DND-41 (cell line): ENCODE data around the gene DMKN.
"Not testable (repeated sequence)": the region's sequence is repeated elsewhere in the genome, so short reads cannot be mapped to it uniquely, and the experiment has no call there.

Experiments
- ATAC-seq: fragments of 200-7000 bp; cut with Tn5 transposase; 3 replicates; pipeline ENCODE4 v1.9.1; 2021; ENCODE audit warnings: low read depth; ENCODE audit not compliant: insufficient read depth
- DNase-seq: peaks from one replicate; pipeline ENCODE4 v3.0.0-alpha.2; 2020
- H2AFZ ChIP-seq: 2 replicates; pipeline ENCODE4 v1.6.0; 2012; ENCODE audit warnings: low read depth, low read length
- H3K27ac ChIP-seq: 2 replicates; pipeline ENCODE4 v1.5.1; 2012; ENCODE audit warnings: low read length, inconsistent platforms
- H3K27me3 ChIP-seq: fragments of 200-600 bp; sonication (generic); 2 replicates; pipeline ENCODE4 v1.6.0; 2012; ENCODE audit warnings: low read length, mild to moderate bottlenecking, inconsistent platforms; ENCODE audit not compliant: insufficient read depth, poor library complexity
- H3K36me3 ChIP-seq: 2 replicates; pipeline ENCODE4 v1.5.1; 2012; ENCODE audit warnings: low read length, inconsistent platforms; ENCODE audit not compliant: insufficient read depth
- H3K4me1 ChIP-seq: 2 replicates; pipeline ENCODE4 v1.5.1; 2012; ENCODE audit warnings: mild to moderate bottlenecking, low read length; ENCODE audit not compliant: insufficient read depth
- H3K4me2 ChIP-seq: 2 replicates; pipeline ENCODE4 v1.6.0; 2012; ENCODE audit warnings: mild to moderate bottlenecking, moderate library complexity, low read length, inconsistent platforms; ENCODE audit not compliant: insufficient read depth
- H3K4me3 ChIP-seq, 2 experiments: fragments of 200-600 bp in 1 of 2; shearing (Covaris generic) in 1 of 2; 2 replicates each; pipeline ENCODE4 v1.5.1; 2012 to 2016; ENCODE audit warnings: inconsistent platforms in 2 of 2, low read length in 2 of 2, mild to moderate bottlenecking in 2 of 2, low read depth in 1 of 2, moderate library complexity in 1 of 2
- H3K79me2 ChIP-seq: 2 replicates; pipeline ENCODE4 v1.6.0; 2012; ENCODE audit warnings: low read length, inconsistent platforms; ENCODE audit not compliant: insufficient read depth
- H3K9ac ChIP-seq: 2 replicates; pipeline ENCODE4 v1.6.0; 2012; ENCODE audit warnings: low read depth, mild to moderate bottlenecking, inconsistent platforms, low read length, moderate library complexity
- H3K9me3 ChIP-seq: 2 replicates; pipeline ENCODE4 v1.5.1; 2012; ENCODE audit warnings: low read length, moderate library complexity, mild to moderate bottlenecking, inconsistent platforms; ENCODE audit not compliant: insufficient read depth, severe bottlenecking
- H4K20me1 ChIP-seq: 2 replicates; pipeline ENCODE4 v1.6.0; 2012; ENCODE audit warnings: low read length; ENCODE audit not compliant: insufficient read depth
- EZH2 ChIP-seq: IDR thresholded peaks from 3 replicates; pipeline ENCODE4 v1.6.1; 2012; ENCODE audit warnings: borderline replicate concordance, low read depth, mild to moderate bottlenecking, moderate library complexity, low read length, inconsistent platforms; ENCODE audit not compliant: severe bottlenecking
- TF ChIP-seq, protein P1 (sequence below): IDR thresholded peaks from 2 replicates; pipeline ENCODE4 v1.5.1; 2012; ENCODE audit warnings: borderline replicate concordance, low read length, moderate library complexity, mild to moderate bottlenecking; ENCODE audit not compliant: poor library complexity, severe bottlenecking; ENCODE audit errors: extremely low read depth

The DMKN gene

DNA sequence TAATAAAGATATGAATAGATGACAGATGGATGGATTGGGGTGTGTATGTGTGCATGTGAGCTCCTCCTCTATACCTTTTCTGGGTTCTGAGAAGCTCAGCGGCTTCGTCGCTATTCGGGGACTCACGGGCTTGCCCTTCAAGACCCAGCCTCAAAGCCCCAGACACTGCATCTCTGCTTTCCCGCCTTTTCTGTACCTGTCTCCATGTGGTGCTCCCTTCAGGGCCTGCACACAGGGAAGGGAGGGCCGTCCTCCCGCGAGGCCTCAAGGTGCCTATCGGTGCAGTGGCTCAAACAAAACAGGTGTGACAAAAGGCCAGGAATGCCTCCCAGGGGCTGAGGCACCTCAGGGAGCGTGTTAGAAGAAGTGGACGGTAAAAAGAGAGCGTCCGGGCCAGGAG is 39.3 kb downstream of the DMKN start:
- TF ChIP-seq EZH2 = no peak
- TF ChIP-seq, protein P1, sequence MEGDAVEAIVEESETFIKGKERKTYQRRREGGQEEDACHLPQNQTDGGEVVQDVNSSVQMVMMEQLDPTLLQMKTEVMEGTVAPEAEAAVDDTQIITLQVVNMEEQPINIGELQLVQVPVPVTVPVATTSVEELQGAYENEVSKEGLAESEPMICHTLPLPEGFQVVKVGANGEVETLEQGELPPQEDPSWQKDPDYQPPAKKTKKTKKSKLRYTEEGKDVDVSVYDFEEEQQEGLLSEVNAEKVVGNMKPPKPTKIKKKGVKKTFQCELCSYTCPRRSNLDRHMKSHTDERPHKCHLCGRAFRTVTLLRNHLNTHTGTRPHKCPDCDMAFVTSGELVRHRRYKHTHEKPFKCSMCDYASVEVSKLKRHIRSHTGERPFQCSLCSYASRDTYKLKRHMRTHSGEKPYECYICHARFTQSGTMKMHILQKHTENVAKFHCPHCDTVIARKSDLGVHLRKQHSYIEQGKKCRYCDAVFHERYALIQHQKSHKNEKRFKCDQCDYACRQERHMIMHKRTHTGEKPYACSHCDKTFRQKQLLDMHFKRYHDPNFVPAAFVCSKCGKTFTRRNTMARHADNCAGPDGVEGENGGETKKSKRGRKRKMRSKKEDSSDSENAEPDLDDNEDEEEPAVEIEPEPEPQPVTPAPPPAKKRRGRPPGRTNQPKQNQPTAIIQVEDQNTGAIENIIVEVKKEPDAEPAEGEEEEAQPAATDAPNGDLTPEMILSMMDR = no peak
- no peak overlapping the region for H3K9ac ChIP-seq
- H3K27ac ChIP-seq = no peak overlapping the region
- H2AFZ ChIP-seq = no peak overlapping the region
- no peaks in the 10 kb centered on the region for H4K20me1 ChIP-seq
- H3K79me2 ChIP-seq = no peaks in the 10 kb centered on the region
- no peaks in the 10 kb centered on the region for H3K9me3 ChIP-seq
- no peaks in the 10 kb centered on the region for H3K27me3 ChIP-seq
- no peak for ATAC-seq
- no peak for DNase-seq
- no peaks in the 10 kb centered on the region for H3K4me1 ChIP-seq
- H3K36me3 ChIP-seq = no peaks in the 10 kb centered on the region
- H3K4me3 ChIP-seq = no peak overlapping the region
- H3K4me2 ChIP-seq = no peak overlapping the region

DNA sequence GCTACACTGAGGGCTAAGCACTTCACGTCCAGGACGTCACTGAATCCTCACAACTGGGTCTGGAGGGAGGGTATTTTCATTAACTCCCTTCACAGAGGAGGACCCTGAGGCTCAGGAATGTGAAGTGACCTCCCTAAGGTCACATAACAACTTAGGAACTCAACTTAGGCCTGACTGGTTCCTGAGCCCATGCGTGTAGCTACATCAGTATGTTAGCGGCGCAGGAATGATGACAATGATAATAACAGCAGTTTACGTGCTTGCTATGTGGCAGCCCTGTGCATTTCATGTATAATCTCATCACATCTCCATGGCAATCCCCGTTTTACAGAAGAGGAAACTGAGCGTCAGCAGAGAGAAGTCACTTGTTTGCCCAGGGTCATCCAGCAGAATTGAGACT is 41.5 kb downstream of the DMKN start:
- H3K79me2 ChIP-seq = no peaks in the 10 kb centered on the region
- no peaks in the 10 kb centered on the region for H3K27me3 ChIP-seq
- ATAC-seq (no peak), DNase-seq (no peak)
- no peak overlapping the region for H3K4me3 ChIP-seq
- no peak overlapping the region for H3K27ac ChIP-seq
- H3K4me1 ChIP-seq = 0 out of 2 replicates have a peak, but pooled peaks cover 2% of the 10 kb centered on the region
- no peak overlapping the region for H3K9ac ChIP-seq
- no peaks in the 10 kb centered on the region for H3K9me3 ChIP-seq
- H4K20me1 ChIP-seq = no peaks in the 10 kb centered on the region
- TF ChIP-seq, protein P1 = no peak
- TF ChIP-seq EZH2 = no peak
- H3K4me2 ChIP-seq = no peak overlapping the region
- no peak overlapping the region for H2AFZ ChIP-seq
- H3K36me3 ChIP-seq = no peaks in the 10 kb centered on the region

DNA sequence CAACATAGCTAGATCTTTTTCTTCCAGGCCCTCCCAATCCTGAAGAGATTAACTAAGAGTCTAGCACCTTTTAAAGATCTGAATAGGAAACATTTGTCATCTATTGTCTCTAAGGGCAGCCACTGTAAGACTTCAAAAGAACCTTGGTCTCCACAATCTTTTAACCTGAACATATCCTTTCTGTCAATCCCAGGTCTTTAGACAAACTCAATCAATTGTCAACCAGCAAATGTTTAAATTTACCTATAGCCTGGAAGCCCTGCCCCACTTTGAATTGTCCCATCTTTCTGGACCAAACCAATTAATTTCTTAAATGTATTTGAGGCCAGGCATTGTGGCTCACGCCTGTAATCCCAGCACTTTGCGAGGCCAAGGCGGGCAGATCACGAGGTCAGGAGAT is 42.4 kb downstream of the DMKN start:
- H2AFZ ChIP-seq, ATAC-seq, H3K27me3 ChIP-seq, H4K20me1 ChIP-seq, H3K4me1 ChIP-seq, H3K4me2 ChIP-seq, H3K9me3 ChIP-seq, H3K27ac ChIP-seq, H3K4me3 ChIP-seq, H3K79me2 ChIP-seq, H3K9ac ChIP-seq, DNase-seq, H3K36me3 ChIP-seq: not testable (repeated sequence)

DNA sequence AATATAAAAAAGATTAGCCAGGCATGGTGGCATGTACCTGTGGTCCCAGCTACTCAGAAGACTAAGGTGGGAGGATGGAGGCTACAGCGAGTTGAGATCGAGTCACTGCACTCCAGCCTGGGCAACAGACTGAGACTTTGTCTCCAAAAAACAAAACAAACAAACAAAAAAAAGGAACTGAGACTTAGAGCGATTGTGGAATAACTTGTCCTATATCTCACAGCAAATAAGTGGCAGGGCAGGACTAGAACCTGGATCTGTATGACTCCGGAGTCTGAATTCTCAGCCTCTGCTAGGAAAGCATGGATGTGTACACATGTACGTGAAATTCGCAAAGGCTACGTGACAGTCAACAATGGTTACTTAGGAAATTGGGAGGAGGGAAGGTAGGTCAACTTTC is 43.3 kb downstream of the DMKN start:
- no peak for DNase-seq
- Histone ChIP-seq H3K27me3 (no peaks in the 10 kb centered on the region), H3K4me2 (no peak overlapping the region), H2AFZ (no peak overlapping the region), H3K4me3 (no peak overlapping the region), H3K4me1 (0 out of 2 replicates have a peak, but pooled peaks cover 2% of the 10 kb centered on the region), H3K36me3 (no peaks in the 10 kb centered on the region), H4K20me1 (no peaks in the 10 kb centered on the region), H3K9me3 (no peaks in the 10 kb centered on the region), H3K79me2 (no peaks in the 10 kb centered on the region), H3K27ac (no peak overlapping the region), H3K9ac (no peak overlapping the region)
- no peak for ATAC-seq
- TF ChIP-seq EZH2 = no peak
- TF ChIP-seq, protein P1 = no peak
